IMR-90 (cell line): Measurements from ENCODE around the gene RTN1.

ENCODE experiments used
- CEBPB ChIP-seq: IDR thresholded peaks from 2 replicates; pipeline ENCODE4 v1.6.1; 2012; ENCODE audit warnings: low read depth, low read length, improper control_type of control experiment
- CTCF ChIP-seq: conservative IDR thresholded peaks from 2 replicates; pipeline ENCODE4 v1.5.1; 2012; ENCODE audit warnings: mild to moderate bottlenecking, low read depth, low read length, improper control_type of control experiment
- FOS ChIP-seq: fragments of 150-350 bp; IDR thresholded peaks from 2 replicates; pipeline ENCODE4 v1.6.1; 2016; ENCODE audit warnings: low read depth, low read length
- MAFK ChIP-seq: IDR thresholded peaks from 2 replicates; pipeline ENCODE4 v1.6.1; 2012; ENCODE audit warnings: low read depth, low read length, improper control_type of control experiment
- MAZ ChIP-seq: IDR thresholded peaks from 2 replicates; pipeline ENCODE4 v1.6.1; 2012; ENCODE audit warnings: low read depth, mild to moderate bottlenecking, low read length, improper control_type of control experiment, moderate library complexity, borderline replicate concordance
- MXI1 ChIP-seq: IDR thresholded peaks from 2 replicates; pipeline ENCODE4 v1.6.1; 2012; ENCODE audit warnings: low read depth, mild to moderate bottlenecking, low read length, moderate library complexity, borderline replicate concordance
- POLR2A ChIP-seq: IDR thresholded peaks from 2 replicates; pipeline ENCODE4 v1.6.1; 2012; ENCODE audit warnings: mild to moderate bottlenecking, low read depth, low read length
- RAD21 ChIP-seq: IDR thresholded peaks from 2 replicates; pipeline ENCODE4 v1.6.1; 2012; ENCODE audit warnings: low read length, improper control_type of control experiment
- RCOR1 ChIP-seq: IDR thresholded peaks from 2 replicates; pipeline ENCODE4 v1.6.1; 2012; ENCODE audit warnings: mild to moderate bottlenecking, low read length, improper control_type of control experiment; ENCODE audit not compliant: insufficient replicate concordance
- RFX5 ChIP-seq: IDR thresholded peaks from 2 replicates; pipeline ENCODE4 v1.8.0; 2012; ENCODE audit warnings: low read depth, mild to moderate bottlenecking, low read length, moderate library complexity
- SMC3 ChIP-seq: fragments of 150-350 bp; IDR thresholded peaks from 2 replicates; pipeline ENCODE4 v1.6.1; 2016; ENCODE audit warnings: low read depth, mild to moderate bottlenecking, antibody characterized with exemption, low read length, moderate library complexity

- TF ChIP-seq CTCF: no peak
- no peak for TF ChIP-seq RCOR1
- TF ChIP-seq MXI1: no peak
- TF ChIP-seq CEBPB: no peak
- TF ChIP-seq SMC3: no peak
- TF ChIP-seq RAD21: no peak
- TF ChIP-seq POLR2A: no peak
- TF ChIP-seq RFX5: no peak
- TF ChIP-seq MAZ: no peak
- no peak for TF ChIP-seq MAFK
- TF ChIP-seq FOS: no peak
Observed at GRCh38 chr14:59699442-59699841, 171.1 kb downstream of the RTN1 start.
